ENCODE measurements around the gene FOXE1. TPM values are rescaled to one million over a fixed set of nuclear protein-coding genes. Genes with fewer than 3 reads are reported as not detected.

FOXE1 gene
- polyA plus RNA-seq, 1 donor, result not detected

Other genes with a start within 250 kb of the FOXE1 start
- gene TSTD2, start 219.9 kb upstream of the FOXE1 start, polyA plus RNA-seq (ENCODE audit: insufficient read length), result 46.8 TPM
- 61.0 TPM for gene NCBP1, start 219.4 kb upstream of the FOXE1 start, polyA plus RNA-seq (ENCODE audit: insufficient read length)
- 46.7 TPM for gene XPA, start 155.9 kb upstream of the FOXE1 start, polyA plus RNA-seq (ENCODE audit: insufficient read length)
- gene TRMO, start 69.3 kb downstream of the FOXE1 start, polyA plus RNA-seq (ENCODE audit: insufficient read length), result 24.0 TPM
- gene HEMGN, start 84.9 kb downstream of the FOXE1 start, polyA plus RNA-seq (ENCODE audit: insufficient read length), result 1.5 TPM
- 282 TPM for gene ANP32B, start 130.1 kb downstream of the FOXE1 start, polyA plus RNA-seq (ENCODE audit: insufficient read length)
- gene NANS, start 203.5 kb downstream of the FOXE1 start, polyA plus RNA-seq (ENCODE audit: insufficient read length), result 40.3 TPM